CD4-positive, alpha-beta T cell (primary cell): ENCODE measurements around the gene GRK5. TPM values are rescaled to one million over a fixed set of nuclear protein-coding genes. Genes with fewer than 3 reads are reported as not detected.

ENCODE experiments used
- ATAC-seq: fragments of 200-7000 bp; cut with Tn5 transposase; one replicate; pipeline ENCODE4 v1.10.0; 2022; ENCODE audit warnings: mild to moderate bottlenecking; ENCODE audit not compliant: poor library complexity
- CTCF ChIA-PET: fragments of 350-600 bp; sonication (Branson Sonifier 250); formaldehyde crosslinking; loops from one replicate; lab custom pipeline; 2021; ENCODE audit warnings: antibody characterized with exemption, inconsistent platforms; lab: Charles Lee
- POLR2A ChIA-PET: fragments of 350-600 bp; sonication (Branson Sonifier 250); formaldehyde crosslinking; loops from one replicate; lab custom pipeline; 2021; ENCODE audit warnings: antibody characterized with exemption, inconsistent platforms; lab: Charles Lee
- DNase-seq, 14 experiments: peaks; one replicate each; pipeline ENCODE4 v3.0.0-alpha.2; 2013 to 2020; ENCODE audit warnings: mixed read lengths in 2 of 14
- H3K27ac ChIP-seq, 2 donors: one replicate each; pipeline versions ENCODE4 v1.5.1 to v1.7.0; 2013; ENCODE audit warnings: low read length in 2 of 2, low read depth in 1 of 2, mild to moderate bottlenecking in 1 of 2
- H3K27me3 ChIP-seq, 2 experiments: 1 replicate in 1 of 2; 2 replicates in 1 of 2; pipeline versions ENCODE4 v1.6.1 to v1.7.0; 2013; ENCODE audit warnings: low read length in 2 of 2, control low read depth in 1 of 2, mild to moderate bottlenecking in 1 of 2, moderate library complexity in 1 of 2; ENCODE audit not compliant: insufficient read depth in 2 of 2, control insufficient read depth in 1 of 2
- H3K36me3 ChIP-seq: one replicate; pipeline ENCODE4 v1.6.1; 2013; ENCODE audit warnings: low read length, control low read depth; ENCODE audit not compliant: insufficient read depth
- H3K4me1 ChIP-seq: one replicate; pipeline ENCODE4 v1.6.1; 2013; ENCODE audit warnings: low read length, control low read depth; ENCODE audit not compliant: insufficient read depth
- H3K4me3 ChIP-seq: one replicate; pipeline ENCODE4 v1.5.1; 2013; ENCODE audit warnings: mild to moderate bottlenecking, low read length, moderate library complexity
- H3K9me3 ChIP-seq, 2 experiments: 1 replicate in 1 of 2; 2 replicates in 1 of 2; pipeline versions ENCODE4 v1.6.1 to v1.7.0; 2013; ENCODE audit warnings: low read length in 2 of 2, mild to moderate bottlenecking in 2 of 2, control low read depth in 1 of 2, moderate library complexity in 1 of 2; ENCODE audit not compliant: control insufficient read depth in 1 of 2, insufficient read depth in 1 of 2
- H3K27ac Mint-ChIP-seq: one replicate; pipeline ENCODE4 v1.8.0; 2020; ENCODE audit warnings: mixed read lengths
- H3K27me3 Mint-ChIP-seq: one replicate; pipeline ENCODE4 v1.8.0; 2021; ENCODE audit warnings: mixed read lengths
- H3K36me3 Mint-ChIP-seq: one replicate; pipeline ENCODE4 v1.8.0; 2021; ENCODE audit warnings: low read depth, mixed read lengths
- H3K4me1 Mint-ChIP-seq: one replicate; pipeline ENCODE4 v1.8.0; 2021; ENCODE audit warnings: low read depth, mixed read lengths
- H3K4me3 Mint-ChIP-seq: one replicate; pipeline ENCODE4 v1.8.0; 2020; ENCODE audit warnings: mild to moderate bottlenecking, mixed read lengths
- H3K9me3 Mint-ChIP-seq: one replicate; pipeline ENCODE4 v1.8.0; 2020; ENCODE audit warnings: mixed read lengths
- intact Hi-C, 2 experiments: fragments of 100-400 bp; cut with DNase I in 1 of 2; cut with micrococcal nuclease in 1 of 2; formaldehyde crosslinking; loops; one replicate each; pipeline versions ENCODE4 v1.15.1 to v1.9.0; 2023 to 2025; cut with DNase I, micrococcal nuclease
- total RNA-seq, 174 experiments: library from RNA in 2 of 174; stranded (reverse) in 2 of 174; gene quantifications; one replicate each; pipeline ENCODE4 v1.2.3 and lab custom pipeline; 2021 to 2026
- TF ChIP-seq, protein P1 (sequence below): fragments of 200-600 bp; IDR thresholded peaks from one replicate; pipeline ENCODE4 v1.8.0; 2022; ENCODE audit warnings: antibody characterized with exemption, mild to moderate bottlenecking

The GRK5 gene
- total RNA-seq, 2 experiments from 2014 or later = 19.2 to 20.8 TPM

- TF ChIP-seq, protein P1, sequence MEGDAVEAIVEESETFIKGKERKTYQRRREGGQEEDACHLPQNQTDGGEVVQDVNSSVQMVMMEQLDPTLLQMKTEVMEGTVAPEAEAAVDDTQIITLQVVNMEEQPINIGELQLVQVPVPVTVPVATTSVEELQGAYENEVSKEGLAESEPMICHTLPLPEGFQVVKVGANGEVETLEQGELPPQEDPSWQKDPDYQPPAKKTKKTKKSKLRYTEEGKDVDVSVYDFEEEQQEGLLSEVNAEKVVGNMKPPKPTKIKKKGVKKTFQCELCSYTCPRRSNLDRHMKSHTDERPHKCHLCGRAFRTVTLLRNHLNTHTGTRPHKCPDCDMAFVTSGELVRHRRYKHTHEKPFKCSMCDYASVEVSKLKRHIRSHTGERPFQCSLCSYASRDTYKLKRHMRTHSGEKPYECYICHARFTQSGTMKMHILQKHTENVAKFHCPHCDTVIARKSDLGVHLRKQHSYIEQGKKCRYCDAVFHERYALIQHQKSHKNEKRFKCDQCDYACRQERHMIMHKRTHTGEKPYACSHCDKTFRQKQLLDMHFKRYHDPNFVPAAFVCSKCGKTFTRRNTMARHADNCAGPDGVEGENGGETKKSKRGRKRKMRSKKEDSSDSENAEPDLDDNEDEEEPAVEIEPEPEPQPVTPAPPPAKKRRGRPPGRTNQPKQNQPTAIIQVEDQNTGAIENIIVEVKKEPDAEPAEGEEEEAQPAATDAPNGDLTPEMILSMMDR = no peak
- Mint-ChIP-seq H3K27ac (peak overlapping the region; percentile 52), H3K4me3 (peak overlapping the region; percentile 47), H3K36me3 (peaks cover 11% of the 10 kb centered on the region), H3K27me3 (no peaks in the 10 kb centered on the region), H3K4me1 (peaks cover 70% of the 10 kb centered on the region), H3K9me3 (no peaks in the 10 kb centered on the region)
- ATAC-seq (no peak), DNase-seq (no peak)
- ChIA-PET POLR2A (interaction anchor here (1.1 to 1.2 kb wide), 2 partner anchors 20 to 29 kb away, joined by 3 to 5 read pairs; no protein-coding TSS in a partner anchor), CTCF (interaction anchor here (2.5 to 4.3 kb wide), 2 partner anchors 66 to 173 kb away, joined by 6 to 25 read pairs; partner anchors contain the start of gene GRK5)
- Histone ChIP-seq H3K36me3 (no peaks in the 10 kb centered on the region), H3K4me1 (peaks cover 59% of the 10 kb centered on the region), H3K4me3 (no peak overlapping the region), H3K27me3 (no peaks in the 10 kb centered on the region), H3K27ac (no peak overlapping the region), H3K9me3 (no peaks in the 10 kb centered on the region)
- intact Hi-C loops = no loop called here
Measured at GRCh38 chr10:119272736-119273135, 65.4 kb downstream of the GRK5 start.

DNA sequence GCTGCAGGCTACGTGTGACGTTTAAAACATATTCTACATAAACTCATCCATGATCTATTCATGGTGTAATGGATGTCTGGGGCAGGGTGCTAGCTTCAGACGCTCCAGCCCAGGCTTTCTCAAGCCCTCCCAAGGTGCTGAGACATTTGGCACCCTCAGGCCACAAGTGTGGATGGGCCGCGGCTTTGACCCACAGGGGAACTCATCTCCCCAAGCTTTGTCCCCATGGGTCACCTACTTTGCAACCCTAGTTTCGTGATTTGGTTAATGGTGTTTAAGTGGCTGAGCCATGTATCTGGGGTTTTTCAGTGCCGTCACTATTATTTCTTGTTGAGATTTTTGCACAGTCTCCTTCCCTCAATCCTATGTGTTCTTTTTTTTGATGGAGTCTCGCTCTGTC is 66.0 kb downstream of the GRK5 start:
- intact Hi-C loops = no loop called here
- Mint-ChIP-seq H3K27ac (peak overlapping the region; percentile 52), H3K4me3 (peak overlapping the region; percentile 47), H3K27me3 (no peaks in the 10 kb centered on the region), H3K4me1 (peaks cover 64% of the 10 kb centered on the region), H3K9me3 (no peaks in the 10 kb centered on the region), H3K36me3 (peaks cover 9% of the 10 kb centered on the region)
- ATAC-seq (no peak), DNase-seq (no peak)
- H3K36me3 ChIP-seq = no peaks in the 10 kb centered on the region
- ChIA-PET CTCF (interaction anchor here (4.3 kb wide), 1 partner anchor 67 kb away, joined by 25 read pairs; the partner anchor contains the start of gene GRK5), POLR2A (interaction anchor here (1.2 kb wide), 1 partner anchor 20 kb away, joined by 5 read pairs; no protein-coding TSS in a partner anchor)
- no peaks in the 10 kb centered on the region for H3K27me3 ChIP-seq
- H3K27ac ChIP-seq = no peak overlapping the region
- H3K4me1 ChIP-seq = peaks cover 52% of the 10 kb centered on the region
- H3K9me3 ChIP-seq = no peaks in the 10 kb centered on the region
- no peak overlapping the region for H3K4me3 ChIP-seq
- TF ChIP-seq, protein P1 = no peak

GRCh38 chr10:119274519-119275045 is 67.2 kb downstream of the GRK5 start:
- Mint-ChIP-seq H3K27me3 (no peaks in the 10 kb centered on the region), H3K27ac (peak overlapping the region; percentile 24), H3K36me3 (no peaks in the 10 kb centered on the region), H3K9me3 (no peaks in the 10 kb centered on the region), H3K4me1 (peaks cover 61% of the 10 kb centered on the region), H3K4me3 (no peak overlapping the region)
- Histone ChIP-seq H3K9me3 (no peaks in the 10 kb centered on the region), H3K4me3 (no peak overlapping the region), H3K27ac (no peak overlapping the region), H3K27me3 (no peaks in the 10 kb centered on the region), H3K4me1 (peaks cover 41% of the 10 kb centered on the region), H3K36me3 (no peaks in the 10 kb centered on the region)
- ATAC-seq (no peak), DNase-seq (no peak)
- TF ChIP-seq, protein P1 = no peak
- ChIA-PET POLR2A (interaction anchor here (0.6 kb wide), 1 partner anchor 108 kb away, joined by 3 read pairs; no protein-coding TSS in a partner anchor), CTCF (interaction anchor here (0.9 to 4.3 kb wide), 3 partner anchors 9 to 68 kb away, joined by 3 to 25 read pairs (median 3); partner anchors contain the start of gene GRK5)
- intact Hi-C loops = no loop called here
